GM12892 (cell line): Measurements from ENCODE around the gene KIAA1755.

Experiments used
- POLR2A ChIP-seq: IDR thresholded peaks from 2 replicates; pipeline ENCODE4 v1.6.1; 2011; ENCODE audit warnings: low read depth, low read length, control low read depth
- POLR2AphosphoS5 ChIP-seq: IDR thresholded peaks from 2 replicates; pipeline ENCODE4 v1.6.1; 2011; ENCODE audit warnings: low read depth, low read length, control low read depth
- TAF1 ChIP-seq: IDR thresholded peaks from 2 replicates; pipeline ENCODE4 v1.6.1; 2011; ENCODE audit warnings: low read depth, mild to moderate bottlenecking, control low read depth, low read length, borderline replicate concordance

DNA sequence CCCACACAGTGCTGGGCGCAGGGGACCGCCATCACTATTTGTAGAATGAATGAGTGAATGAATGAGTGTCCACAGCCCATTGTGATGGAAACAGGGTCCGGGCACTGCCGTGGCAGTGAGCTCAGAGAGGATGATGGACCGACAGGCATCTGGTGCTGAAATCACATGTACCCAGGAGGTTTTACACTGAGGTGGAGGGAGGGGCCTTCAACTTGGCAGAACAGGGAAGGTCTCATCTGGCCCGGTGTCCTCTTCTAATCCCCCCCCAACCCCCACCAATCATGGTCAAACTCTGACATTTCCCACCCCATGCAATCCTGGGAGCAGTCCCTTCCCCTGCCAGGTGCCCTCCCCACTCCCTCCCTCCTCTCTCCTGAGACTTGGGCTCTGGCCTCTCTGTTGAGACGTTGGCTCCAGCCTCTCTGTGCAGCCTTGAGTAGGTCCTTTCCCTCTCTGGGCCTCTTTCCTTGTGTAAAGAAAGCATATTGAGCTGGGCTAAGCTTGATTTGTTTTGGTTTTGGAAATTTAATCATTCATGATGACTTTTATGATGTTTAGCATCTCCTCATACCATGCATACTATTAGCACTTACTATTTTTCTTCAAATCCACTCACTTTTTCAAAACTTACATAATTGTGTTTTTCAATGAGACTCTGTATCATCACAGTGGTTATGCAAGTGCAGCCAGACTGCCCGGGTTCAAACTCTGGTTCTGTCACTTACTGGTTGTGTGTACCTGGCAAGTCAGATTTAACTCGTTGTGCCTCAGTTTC is 10.8 kb downstream of the KIAA1755 start:
- TF ChIP-seq POLR2A, result no peak
- TF ChIP-seq POLR2AphosphoS5, result no peak
- TF ChIP-seq TAF1, result no peak
